ENCODE data around the gene ARHGAP24.

- TF ChIP-seq CTCF (IDR thresholded peaks at IDR 0.05) (no peak), MAX (IDR thresholded peaks at IDR 0.05) (no peak)
These were observed 477.6 kb downstream of the ARHGAP24 start for GRCh38 chr4:85952528-85952927.

Measured in A549 (cell line).